Spleen (tissue), 11 donors: Measurements from ENCODE around the gene RBM39. TPM values are rescaled to one million over a fixed set of nuclear protein-coding genes. Genes with fewer than 3 reads are reported as not detected.

ENCODE experiments used
- DNase-seq: peaks from one replicate; pipeline ENCODE4 v3.0.0-alpha.2; 2020
- H3K27ac ChIP-seq, 8 donors: fragments of 200-600 bp; sonication (generic) in 7 of 8; 1 replicate in 4 of 8; 2 replicates in 4 of 8; pipeline versions ENCODE4 v1.5.0 to v1.8.0; 2016 to 2021; ENCODE audit warnings: inconsistent platforms in 4 of 8, mild to moderate bottlenecking in 4 of 8, moderate library complexity in 1 of 8
- H3K27me3 ChIP-seq, 7 donors: fragments of 200-600 bp; sonication (generic) in 6 of 7; replicated peaks in 1 of 7; 1 replicate in 4 of 7; 2 replicates in 3 of 7; pipeline versions ENCODE4 v1.5.0 to v1.8.0; 2016 to 2021; ENCODE audit warnings: inconsistent platforms in 3 of 7, mild to moderate bottlenecking in 1 of 7
- H3K36me3 ChIP-seq, 6 donors: fragments of 200-600 bp; sonication (generic) in 5 of 6; 1 replicate in 4 of 6; 2 replicates in 2 of 6; pipeline versions ENCODE4 v1.5.0 to v1.8.0; 2016 to 2021; ENCODE audit warnings: inconsistent platforms in 2 of 6
- H3K4me1 ChIP-seq, 6 donors: fragments of 200-600 bp; sonication (generic) in 5 of 6; 1 replicate in 3 of 6; 2 replicates in 3 of 6; pipeline versions ENCODE4 v1.5.0 to v1.8.0; 2016 to 2021; ENCODE audit warnings: inconsistent platforms in 3 of 6
- H3K4me3 ChIP-seq, 8 donors: fragments of 200-600 bp; sonication (generic) in 7 of 8; 1 replicate in 4 of 8; 2 replicates in 4 of 8; pipeline versions ENCODE4 v1.5.0 to v1.8.0; 2016 to 2021; ENCODE audit warnings: inconsistent platforms in 4 of 8, mild to moderate bottlenecking in 4 of 8, moderate library complexity in 2 of 8
- H3K9me3 ChIP-seq, 8 donors: fragments of 200-600 bp; sonication (generic) in 7 of 8; 1 replicate in 4 of 8; 2 replicates in 4 of 8; pipeline versions ENCODE4 v1.5.0 to v1.8.0; 2016 to 2021; ENCODE audit warnings: inconsistent platforms in 4 of 8
- POLR2A ChIP-seq, 3 donors: fragments of 450-650 bp; IDR thresholded peaks; one replicate each; pipeline ENCODE4 v1.5.1; 2017; ENCODE audit warnings: antibody characterized with exemption in 3 of 3, mild to moderate bottlenecking in 1 of 3
- POLR2AphosphoS5 ChIP-seq, 3 donors: sonication (generic); formaldehyde crosslinking; IDR thresholded peaks; one replicate each; pipeline ENCODE4 v1.5.1; 2017; ENCODE audit warnings: antibody characterized with exemption in 3 of 3
- WGBS, 5 donors: extraction: QIAGEN DNeasy Blood & Tissue Kit in 3 of 5; methylation state at CpG; one replicate each; pipeline versions ENCODE4 v1.1.5 to v1.1.7; 2013 to 2018; 5-methylcytosine and 5-hydroxymethylcytosine counted together
- intact Hi-C: fragments of 100-400 bp; cut with DNase I; formaldehyde crosslinking; loops from one replicate; pipeline ENCODE4 v1.15.0; 2023; ENCODE audit warnings: low total_unique reads
- polyA plus RNA-seq, 3 donors: library from polyadenylated mRNA; stranded (reverse); fragments of 200-250 nt; gene quantifications; one replicate each; pipeline ENCODE4 v1.2.1, GENCODE V29; 2013
- total RNA-seq, 7 donors: library from RNA; depleted of rRNA in 3 of 7; stranded (reverse); fragments of >200 nt in 3 of 7; fragmentation: NEBNext Ultra II Directional in 4 of 7; extraction: Animal tissue kit (Norgen Biotek cat#: 25700) in 4 of 7; gene quantifications; one replicate each; pipeline versions ENCODE4 v1.1.0 to v1.2.1, GENCODE V29; 2016 to 2021
- TF ChIP-seq, protein P1 (sequence below), 11 experiments: fragments of 200-600 bp in 7 of 11; fragments of 450-650 bp in 4 of 11; sonication (generic) in 4 of 11; IDR thresholded peaks in 8 of 11; conservative IDR thresholded peaks in 3 of 11; 1 replicate in 7 of 11; 2 replicates in 4 of 11; pipeline versions ENCODE4 v1.4.0 to v1.8.0; 2016 to 2021; ENCODE audit warnings: antibody characterized with exemption in 11 of 11, inconsistent platforms in 4 of 11, mild to moderate bottlenecking in 1 of 11
- donor health status: healthy with polysubstance abuse.
- donor health status: DM: no; HTN: no; CAD: no; lungs with moderate emphysema.
- donor health status: DM: no; HTN: no; CAD: no.
- donor health status: Bipolar disorder and iron deficiency.
- donor health status: healthy.
- donor health status: DM: no; HTN: no; CAD: no.
- donor health status: DM: yes; HTN: yes; CAD: no.

The RBM39 gene
- total and polyA plus RNA-seq, 10 donors, result 287 to 649 (median 414) TPM

DNA sequence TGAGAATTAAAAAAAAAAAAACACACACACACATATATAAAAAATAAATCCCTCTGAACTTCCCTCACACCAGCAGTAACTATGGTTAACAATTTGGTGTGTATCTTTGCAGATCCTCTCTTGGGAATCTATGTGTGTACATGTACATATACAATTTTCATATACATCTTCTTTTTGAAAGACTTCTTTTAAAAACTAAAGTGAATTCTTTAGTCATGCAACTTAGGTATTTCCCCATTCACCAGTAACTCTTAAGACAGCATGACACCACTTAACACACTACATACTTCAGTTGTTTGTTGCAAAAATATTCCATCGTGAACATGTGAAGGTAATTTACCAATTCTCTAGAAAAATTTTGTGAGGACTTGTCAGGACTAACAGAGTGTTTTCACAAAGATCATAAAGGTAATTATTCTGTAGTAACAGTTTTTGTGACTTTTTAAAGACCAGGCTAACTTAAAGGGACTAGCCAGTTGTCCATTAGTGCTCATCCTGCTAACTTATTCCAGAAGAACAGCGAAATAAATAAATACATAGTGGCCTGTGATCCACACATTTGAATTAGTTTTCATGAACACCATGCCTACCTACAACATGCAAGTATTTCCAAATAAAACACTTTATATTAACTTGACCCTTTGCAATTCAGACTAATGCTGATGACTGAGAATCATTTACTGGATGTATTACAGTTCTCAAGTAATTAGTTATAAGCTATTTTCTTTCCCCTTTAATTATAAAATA lies 12.1 kb downstream of the RBM39 start:
- Histone ChIP-seq H3K27me3 (no peaks in the 10 kb centered on the region), H3K4me3 (no peak overlapping the region), H3K27ac (no peak overlapping the region), H3K4me1 (peaks cover 44 to 95% (median 68%) of the 10 kb centered on the region in 6 donors), H3K9me3 (no peaks in the 10 kb centered on the region), H3K36me3 (peaks cover 12 to 100% (median 99%) of the 10 kb centered on the region in 6 donors)
- intact Hi-C loops, result loop anchor here (10.0 kb wide), 1 partner anchor 155 kb away; no protein-coding TSS in a partner anchor
- no peak for DNase-seq
- 72 to 94% (median 86%) methylated on average over 2 of the region's 2 CpGs for WGBS, 5 donors
- TF ChIP-seq, protein P1, sequence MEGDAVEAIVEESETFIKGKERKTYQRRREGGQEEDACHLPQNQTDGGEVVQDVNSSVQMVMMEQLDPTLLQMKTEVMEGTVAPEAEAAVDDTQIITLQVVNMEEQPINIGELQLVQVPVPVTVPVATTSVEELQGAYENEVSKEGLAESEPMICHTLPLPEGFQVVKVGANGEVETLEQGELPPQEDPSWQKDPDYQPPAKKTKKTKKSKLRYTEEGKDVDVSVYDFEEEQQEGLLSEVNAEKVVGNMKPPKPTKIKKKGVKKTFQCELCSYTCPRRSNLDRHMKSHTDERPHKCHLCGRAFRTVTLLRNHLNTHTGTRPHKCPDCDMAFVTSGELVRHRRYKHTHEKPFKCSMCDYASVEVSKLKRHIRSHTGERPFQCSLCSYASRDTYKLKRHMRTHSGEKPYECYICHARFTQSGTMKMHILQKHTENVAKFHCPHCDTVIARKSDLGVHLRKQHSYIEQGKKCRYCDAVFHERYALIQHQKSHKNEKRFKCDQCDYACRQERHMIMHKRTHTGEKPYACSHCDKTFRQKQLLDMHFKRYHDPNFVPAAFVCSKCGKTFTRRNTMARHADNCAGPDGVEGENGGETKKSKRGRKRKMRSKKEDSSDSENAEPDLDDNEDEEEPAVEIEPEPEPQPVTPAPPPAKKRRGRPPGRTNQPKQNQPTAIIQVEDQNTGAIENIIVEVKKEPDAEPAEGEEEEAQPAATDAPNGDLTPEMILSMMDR (IDR thresholded peaks at IDR 0.05 in 8 of 11, conservative IDR thresholded peaks at IDR 0.05 in 3 of 11), result no peak
- no peak for TF ChIP-seq POLR2AphosphoS5 (IDR thresholded peaks at IDR 0.05)
- TF ChIP-seq POLR2A (IDR thresholded peaks at IDR 0.05), result no peak

- Histone ChIP-seq H3K4me1 (peaks cover 38 to 91% (median 61%) of the 10 kb centered on the region in 6 donors), H3K27ac (no peak overlapping the region), H3K27me3 (no peaks in the 10 kb centered on the region), H3K9me3 (no peaks in the 10 kb centered on the region), H3K36me3 (peaks cover 10 to 100% (median 99%) of the 10 kb centered on the region in 6 donors), H3K4me3 (no peak overlapping the region)
- no peak for DNase-seq
- TF ChIP-seq, protein P1 (IDR thresholded peaks at IDR 0.05 in 8 of 11, conservative IDR thresholded peaks at IDR 0.05 in 3 of 11), result no peak
- TF ChIP-seq POLR2AphosphoS5 (IDR thresholded peaks at IDR 0.05) (no peak), POLR2A (IDR thresholded peaks at IDR 0.05) (no peak)
- intact Hi-C loops, result no loop called here
- WGBS, 5 donors, result 82 to 89% (median 87%) methylated on average over 7 of the region's 7 CpGs
These were observed 12.7 kb downstream of the RBM39 start for GRCh38 chr20:35729283-35729807.

DNA sequence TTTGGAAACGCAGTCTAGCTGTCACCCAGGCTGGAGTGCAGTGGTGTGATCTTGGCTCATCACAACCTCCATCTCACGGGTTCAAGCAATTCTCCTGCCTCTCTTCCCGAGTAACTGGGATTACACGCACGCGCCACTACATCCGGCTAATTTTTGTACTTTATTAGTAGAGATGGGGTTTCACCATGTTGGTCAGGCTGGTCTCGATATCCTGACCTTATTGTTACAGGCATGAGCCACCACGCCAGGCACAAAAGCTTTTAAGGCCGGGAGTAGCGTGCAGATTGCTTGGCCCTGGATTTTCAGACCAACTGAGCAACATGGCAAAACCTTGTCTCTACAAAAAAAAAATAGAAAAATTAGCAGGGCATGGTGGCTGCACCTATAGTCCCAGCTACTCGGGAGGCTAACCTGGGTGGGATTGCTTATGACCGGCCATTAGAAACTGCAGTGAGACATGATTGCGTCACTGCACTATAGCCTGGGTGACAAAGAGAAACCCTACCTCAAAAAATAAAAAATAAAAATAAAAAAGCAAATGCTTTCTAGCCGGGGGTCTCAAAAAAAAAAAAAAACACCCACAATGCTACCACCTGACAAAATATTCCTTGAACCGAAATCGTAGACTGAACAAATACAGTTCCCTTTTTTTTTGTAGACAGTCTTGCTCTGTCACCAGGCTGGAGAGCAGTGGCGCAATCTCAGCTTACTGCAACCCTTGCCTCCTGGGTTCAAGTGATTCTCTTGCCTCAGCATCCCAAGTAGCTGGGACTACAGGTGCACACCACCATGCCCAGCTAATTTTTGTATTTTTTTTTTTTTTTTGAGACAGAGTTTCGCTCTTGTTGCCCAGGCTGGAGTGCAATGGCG lies 15.0 kb downstream of the RBM39 start:
- Histone ChIP-seq H3K27ac (peak overlapping the region in 2 of 8 donors; percentile 26 to 43), H3K27me3 (no peaks in the 10 kb centered on the region), H3K9me3 (no peaks in the 10 kb centered on the region), H3K36me3 (peaks cover 10 to 100% (median 99%) of the 10 kb centered on the region in 6 donors), H3K4me3 (no peak overlapping the region), H3K4me1 (peaks cover 26 to 88% (median 47%) of the 10 kb centered on the region in 6 donors)
- 88 to 93% (median 91%) methylated on average over 20 of the region's 20 CpGs for WGBS, 5 donors
- intact Hi-C loops, result no loop called here
- TF ChIP-seq POLR2AphosphoS5 (IDR thresholded peaks at IDR 0.05), result peak in 1 of 3 donors; percentile 42
- TF ChIP-seq, protein P1 (IDR thresholded peaks at IDR 0.05 in 8 of 11, conservative IDR thresholded peaks at IDR 0.05 in 3 of 11), result no peak
- no peak for TF ChIP-seq POLR2A (IDR thresholded peaks at IDR 0.05)
- no peak for DNase-seq
